Activated naive CD4-positive, alpha-beta T cell treated with Interleukin-2 at 50 U/mL for 16 hours (primary cell): ENCODE data around the gene MX2.
"Not testable (repeated sequence)": the region's sequence is repeated elsewhere in the genome, so short reads cannot be mapped to it uniquely, and the experiment has no call there.

ENCODE experiments used
- DNase-seq: peaks from one replicate; pipeline ENCODE4 v3.0.0-alpha.2; 2020

The MX2 gene

GRCh38 chr21:41390043-41390639 lies 28.3 kb downstream of the MX2 start:
- DNase-seq, result no peak

GRCh38 chr21:41393876-41394465 lies 32.1 kb downstream of the MX2 start:
- no peak for DNase-seq

DNA sequence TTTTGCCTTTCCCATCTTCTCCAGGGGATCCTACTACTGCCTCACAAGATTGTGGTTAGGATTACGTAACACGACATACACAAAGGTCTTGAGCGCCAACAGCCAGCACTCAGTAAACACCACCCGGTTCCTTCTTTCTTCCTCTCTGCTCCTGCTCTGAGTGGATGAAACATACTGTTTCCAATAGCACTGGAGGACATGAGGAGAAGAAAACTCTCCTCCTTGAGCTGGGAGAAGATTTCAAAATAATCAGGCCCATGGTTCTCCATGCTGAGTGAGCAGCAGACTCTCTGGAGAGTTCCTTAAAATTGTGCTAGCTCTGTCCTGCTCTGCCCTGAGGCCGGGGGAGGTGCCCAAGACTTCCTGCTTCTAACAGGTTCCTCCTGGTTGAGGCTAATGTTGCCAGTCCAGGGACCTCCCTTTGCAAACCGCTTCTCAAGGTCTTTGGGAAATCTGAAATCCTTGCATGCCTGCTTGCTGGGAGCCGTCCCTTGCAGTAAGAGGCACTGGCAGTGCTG lies 34.8 kb downstream of the MX2 start:
- no peak for DNase-seq

GRCh38 chr21:41397471-41397891 lies 35.7 kb downstream of the MX2 start:
- DNase-seq, result no peak

DNA sequence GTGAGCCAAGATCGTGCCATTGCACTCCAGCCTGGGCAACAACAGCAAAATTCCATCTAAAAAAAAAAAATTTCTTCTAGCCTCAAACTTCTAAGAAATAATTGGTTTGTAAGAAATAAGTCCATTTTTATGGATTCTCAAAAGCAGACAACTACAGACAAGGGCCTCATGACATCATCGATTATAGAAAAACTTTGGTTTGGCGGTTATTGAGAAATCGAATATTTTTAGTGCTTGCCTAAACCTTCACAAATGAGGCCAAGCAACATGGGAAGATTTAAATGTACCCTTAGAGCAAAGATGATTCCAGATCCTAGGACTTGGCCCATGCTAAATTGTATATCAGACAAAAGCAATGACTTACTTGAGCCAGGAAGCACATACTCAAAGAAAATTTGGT lies 36.4 kb downstream of the MX2 start:
- DNase-seq, result no peak

GRCh38 chr21:41398831-41399230 lies 37.0 kb downstream of the MX2 start:
- no peak for DNase-seq

DNA sequence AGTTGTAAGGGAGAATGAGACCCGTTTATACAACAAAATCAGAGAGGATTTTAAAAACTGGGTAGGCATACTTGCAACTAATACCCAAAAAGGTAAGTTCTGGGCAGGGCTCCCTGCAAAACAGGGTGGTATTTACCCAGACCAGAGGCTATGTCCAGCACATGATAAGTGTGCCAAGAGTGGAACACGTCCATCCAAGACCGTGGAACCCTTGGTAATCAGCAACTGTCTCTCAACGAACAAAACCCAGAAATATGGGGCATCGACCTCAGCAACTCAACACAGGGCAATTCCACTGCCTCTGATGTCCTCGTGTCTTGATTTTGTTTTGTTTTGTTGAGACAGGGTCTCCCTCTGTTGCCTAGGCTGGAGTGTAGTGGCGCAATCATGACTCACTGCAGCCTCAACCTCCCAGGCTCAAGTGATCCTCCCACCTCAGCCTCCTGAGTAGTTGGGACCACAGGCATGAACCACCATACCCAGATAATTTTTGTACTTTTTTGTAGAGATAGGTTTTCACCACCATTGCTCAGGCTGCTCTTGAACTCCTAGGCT lies 37.5 kb downstream of the MX2 start:
- DNase-seq, result no peak

DNA sequence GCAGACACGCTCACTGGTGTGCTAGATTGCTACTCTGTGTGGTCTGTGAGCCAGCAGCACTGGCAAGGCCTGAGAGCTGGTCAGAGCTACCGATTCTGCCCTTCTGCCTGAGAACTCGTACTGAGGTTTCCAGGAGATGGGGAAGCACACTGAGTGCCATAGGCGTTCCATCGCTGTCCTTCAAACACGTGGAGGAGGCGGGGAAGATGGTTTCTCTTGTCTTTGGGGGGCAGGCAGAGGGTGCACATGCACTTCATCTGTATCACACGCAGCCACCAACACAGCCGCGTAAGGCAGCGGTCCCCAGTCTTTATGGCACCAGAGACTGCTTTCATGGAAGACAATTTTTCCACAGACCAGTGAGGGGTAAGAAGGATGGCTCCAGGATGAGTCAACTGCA lies 40.4 kb downstream of the MX2 start:
- DNase-seq, result no peak

- no peak for DNase-seq
Measured at GRCh38 chr21:41402796-41403195, 41.0 kb downstream of the MX2 start.

GRCh38 chr21:41403331-41403730 lies 41.5 kb downstream of the MX2 start:
- no peak for DNase-seq

- DNase-seq, result no peak
Measured at GRCh38 chr21:41403966-41404365, 42.1 kb downstream of the MX2 start.

- DNase-seq, result no peak
Measured at GRCh38 chr21:41405321-41405720, 43.5 kb downstream of the MX2 start.

DNA sequence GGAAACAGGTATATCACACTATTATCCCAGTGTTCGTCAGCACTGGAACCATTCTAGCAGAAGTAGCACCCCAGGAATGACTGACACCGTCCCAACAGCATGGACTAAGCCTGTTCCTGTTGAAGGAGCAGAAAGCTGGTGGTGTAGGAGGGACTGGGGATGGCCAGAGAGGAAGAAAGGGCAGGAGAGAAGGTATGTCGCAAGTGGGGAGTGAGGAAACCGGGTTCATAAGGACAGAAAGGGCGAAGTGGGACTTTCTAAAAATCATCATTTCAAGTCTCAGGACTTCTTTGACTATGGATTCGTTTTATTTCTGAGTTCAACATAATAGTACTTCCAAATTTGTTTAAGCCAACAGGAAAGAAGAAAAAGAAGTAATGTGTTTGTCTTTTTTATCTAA lies 44.5 kb downstream of the MX2 start:
- DNase-seq, result no peak

DNA sequence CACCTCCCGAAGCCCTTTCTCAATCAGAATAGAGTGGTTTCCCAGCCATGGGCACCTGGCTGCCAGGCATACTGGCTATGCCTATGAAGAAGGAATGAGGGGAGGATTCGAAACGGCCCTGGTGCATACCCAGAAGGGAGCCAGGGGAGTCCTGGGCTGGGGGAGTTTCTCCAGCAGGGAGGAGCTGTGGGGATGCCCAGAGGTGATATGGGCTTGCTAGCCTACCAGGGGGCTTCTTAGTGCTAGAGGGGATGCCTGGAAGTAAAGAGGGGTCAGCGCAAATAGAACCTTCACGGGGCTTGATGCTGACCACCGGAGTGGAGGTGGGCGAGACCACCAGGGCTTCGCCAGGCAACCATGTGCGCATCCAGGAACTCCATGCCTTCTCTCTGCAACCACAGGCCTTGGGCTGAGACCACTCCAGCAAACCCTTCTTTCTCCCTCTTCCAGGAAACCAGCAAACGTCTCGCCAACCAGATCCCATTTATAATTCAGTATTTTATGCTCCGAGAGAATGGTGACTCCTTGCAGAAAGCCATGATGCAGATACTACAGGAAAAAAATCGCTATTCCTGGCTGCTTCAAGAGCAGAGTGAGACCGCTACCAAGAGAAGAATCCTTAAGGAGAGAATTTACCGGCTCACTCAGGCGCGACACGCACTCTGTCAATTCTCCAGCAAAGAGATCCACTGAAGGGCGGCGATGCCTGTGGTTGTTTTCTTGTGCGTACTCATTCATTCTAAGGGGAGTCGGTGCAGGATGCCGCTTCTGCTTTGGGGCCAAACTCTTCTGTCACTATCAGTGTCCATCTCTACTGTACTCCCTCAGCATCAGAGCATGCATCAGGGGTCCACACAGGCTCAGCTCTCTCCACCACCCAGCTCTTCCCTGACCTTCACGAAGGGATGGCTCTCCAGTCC lies 46.0 kb downstream of the MX2 start:
- no peak for DNase-seq

DNA sequence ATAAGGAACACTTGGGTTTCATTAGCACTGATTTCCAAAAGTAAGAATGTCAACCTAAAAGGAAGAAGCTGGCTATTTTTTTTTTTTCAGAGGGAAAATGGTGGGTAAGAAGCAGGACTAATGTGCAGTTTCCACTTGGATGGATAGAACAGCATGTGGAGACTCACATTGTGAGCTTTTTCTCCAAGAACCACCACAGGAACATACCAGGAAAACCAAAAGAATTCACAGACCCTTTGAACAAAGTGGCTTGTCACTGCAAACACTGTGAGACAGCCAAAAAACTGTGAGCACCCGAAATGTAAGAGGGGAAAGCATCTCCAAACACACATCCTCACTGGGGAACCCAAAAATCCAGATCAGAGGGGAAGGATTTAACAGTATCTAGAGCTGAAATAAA lies 48.5 kb downstream of the MX2 start:
- DNase-seq, result no peak

GRCh38 chr21:41410767-41411448 lies 49.1 kb downstream of the MX2 start:
- no peak for DNase-seq

DNA sequence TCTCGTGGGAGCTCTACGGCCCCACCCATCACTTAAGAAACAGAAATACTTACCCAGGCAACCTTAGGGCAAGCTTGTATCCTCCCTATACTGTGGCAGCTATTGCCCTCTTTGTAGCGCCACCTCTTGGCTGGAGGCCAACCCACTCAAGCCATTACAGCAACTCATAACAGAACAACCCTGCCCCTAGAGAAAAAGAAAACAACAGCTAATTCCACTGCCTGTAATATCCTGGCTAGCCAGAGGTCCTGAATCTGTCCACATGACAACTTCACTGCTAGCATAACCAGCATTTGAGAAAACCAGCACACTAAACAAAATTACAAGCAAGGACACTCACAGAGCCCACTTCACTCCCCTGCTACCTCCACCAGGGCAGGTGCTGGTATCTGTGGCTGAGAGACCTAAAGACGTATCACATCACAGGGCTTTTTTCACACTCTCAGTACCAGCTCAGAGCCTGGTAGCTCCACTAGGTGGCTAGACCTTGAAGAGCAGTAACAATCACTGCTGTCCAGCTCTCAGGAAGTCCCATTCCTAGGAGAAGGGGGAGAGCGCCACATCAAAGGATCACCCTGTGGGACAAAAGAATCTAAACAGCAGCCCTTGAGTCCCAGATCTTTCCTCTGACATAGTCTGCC lies 49.7 kb downstream of the MX2 start:
- DNase-seq, result no peak

DNA sequence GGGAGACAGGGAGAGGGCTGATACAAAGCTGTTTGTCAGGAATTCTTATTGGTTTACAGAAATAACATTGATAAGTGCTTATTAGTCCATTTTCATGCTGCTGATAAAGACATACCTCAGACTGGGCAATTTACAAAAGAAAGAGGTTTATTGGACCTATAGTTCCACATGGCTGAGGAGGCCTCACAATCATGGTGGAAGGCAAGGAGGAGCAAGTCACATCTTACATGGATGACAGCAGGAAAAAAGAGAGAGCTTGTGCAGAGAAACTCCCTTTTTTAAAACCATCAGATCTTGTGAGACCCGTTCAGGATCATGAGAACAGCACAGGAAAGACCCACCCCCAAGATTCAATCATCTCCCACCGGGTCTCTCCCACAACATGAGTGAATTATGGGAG lies 55.7 kb downstream of the MX2 start:
- not testable (repeated sequence) for DNase-seq

DNA sequence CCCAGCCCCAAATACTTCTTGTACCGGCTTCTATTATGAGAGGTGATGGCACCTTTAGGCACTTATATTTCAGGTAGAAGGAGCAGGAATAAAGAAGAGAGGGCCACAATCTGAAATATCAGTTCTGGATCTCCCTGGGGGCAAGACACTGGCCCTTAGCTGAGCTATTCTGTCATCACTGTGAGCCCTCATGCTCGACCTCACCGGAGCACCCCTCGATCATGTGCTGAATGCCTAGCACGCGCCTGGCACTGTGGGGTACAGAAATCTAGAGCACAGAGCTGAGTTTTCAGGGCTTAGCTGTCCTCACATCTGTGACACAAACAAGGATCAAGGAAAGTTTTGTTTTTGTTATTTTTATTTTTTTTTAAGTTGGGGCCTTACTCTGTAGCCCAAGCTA lies 56.6 kb downstream of the MX2 start:
- no peak for DNase-seq

DNA sequence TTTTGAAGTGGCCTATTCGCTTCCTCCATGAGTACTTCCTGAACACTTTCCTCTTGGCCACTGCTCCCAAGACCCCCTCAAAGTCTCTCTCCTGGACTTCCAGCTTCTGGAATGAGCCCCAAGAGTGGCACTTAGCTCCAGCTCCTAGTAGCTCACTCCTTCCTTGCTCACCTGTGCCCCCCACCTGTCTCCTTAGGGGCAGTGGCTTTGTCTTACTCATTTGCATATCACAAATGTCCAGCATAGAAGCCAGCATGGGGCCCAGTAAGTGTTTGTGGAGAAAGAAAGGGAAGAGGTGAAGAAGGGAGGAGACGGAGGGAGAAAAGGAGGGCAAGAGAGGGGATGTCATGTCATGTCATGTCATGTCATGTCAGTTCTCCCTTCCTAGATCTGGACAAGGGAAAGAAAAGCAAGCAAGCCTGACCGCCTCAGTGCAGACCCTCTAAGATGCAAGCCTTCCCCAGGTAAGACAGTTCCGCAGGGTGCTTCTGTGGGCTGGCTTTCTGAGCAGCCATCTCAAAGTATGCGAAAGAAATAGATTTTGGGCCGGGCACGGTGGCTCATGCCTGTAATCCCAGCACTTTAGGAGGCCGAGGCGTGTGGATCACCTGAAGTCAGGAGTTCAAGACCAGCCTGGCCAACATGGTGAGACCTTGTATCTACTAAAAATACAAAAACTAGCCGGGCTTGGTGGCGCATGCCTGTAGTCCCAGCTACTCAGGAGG lies 57.3 kb downstream of the MX2 start:
- no peak for DNase-seq
